ENCODE measurements around the gene CARNS1. TPM values are rescaled to one million over a fixed set of nuclear protein-coding genes. Genes with fewer than 3 reads are reported as not detected.

CARNS1 gene
- total and polyA plus RNA-seq, 12 donors, result 0.10 to 0.80 (median 0.35) TPM; not detected in 1

DNA sequence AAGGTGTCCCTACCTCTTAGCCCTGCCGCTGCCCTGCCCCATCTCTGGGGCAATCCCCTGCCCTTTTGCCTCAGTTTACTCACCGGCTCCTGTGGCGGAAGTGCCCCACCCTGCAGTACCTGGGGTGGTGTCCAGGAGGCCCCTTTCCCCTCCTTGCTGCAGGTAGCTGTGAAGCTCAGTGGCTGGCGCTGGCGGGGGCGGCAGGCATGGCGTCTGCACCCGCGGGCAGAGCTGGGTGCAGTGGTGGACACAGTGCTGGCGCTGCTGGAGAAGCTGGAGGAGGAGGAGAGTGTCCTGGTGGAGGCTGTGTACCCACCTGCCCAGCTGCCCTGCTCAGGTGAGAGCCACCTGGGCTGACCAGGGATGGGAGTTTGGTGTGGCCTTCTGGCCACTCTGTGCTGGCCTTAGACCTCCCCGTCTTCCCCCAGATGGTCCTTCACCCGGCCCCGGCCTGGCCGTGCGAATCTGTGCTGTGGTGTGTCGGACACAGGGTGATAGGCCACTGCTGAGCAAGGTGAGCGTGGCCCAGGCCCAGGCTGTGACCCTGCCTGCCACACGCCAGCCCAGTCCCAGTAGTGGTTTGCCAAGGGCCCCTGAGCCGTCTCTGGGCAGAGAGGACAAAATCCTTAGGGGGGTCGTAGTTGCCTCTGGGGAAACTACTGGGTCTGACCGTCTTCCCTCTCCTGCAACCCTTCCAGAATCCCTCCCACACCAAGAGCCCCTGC is 4.0 kb downstream of the CARNS1 start:
- Histone ChIP-seq H3K4me1 (replicated peaks in 1 of 2) (peaks cover 10 to 12% of the 10 kb centered on the region in 2 donors), H3K27me3 (peaks cover 3% of the 10 kb centered on the region), H3K36me3 (replicated peaks in 1 of 2) (no peaks in the 10 kb centered on the region), H3K9me3 (replicated peaks in 1 of 3) (no peaks in the 10 kb centered on the region), H3K27ac (no peak overlapping the region), H3K4me3 (no peak overlapping the region)
- WGBS, 4 donors, result 87 to 93% (median 92%) methylated on average over 6 to 21 of the region's 21 CpGs
- DNase-seq, result no peak
- intact Hi-C loops (cut with DNase I), result no loop called here
- TF ChIP-seq, protein P1, sequence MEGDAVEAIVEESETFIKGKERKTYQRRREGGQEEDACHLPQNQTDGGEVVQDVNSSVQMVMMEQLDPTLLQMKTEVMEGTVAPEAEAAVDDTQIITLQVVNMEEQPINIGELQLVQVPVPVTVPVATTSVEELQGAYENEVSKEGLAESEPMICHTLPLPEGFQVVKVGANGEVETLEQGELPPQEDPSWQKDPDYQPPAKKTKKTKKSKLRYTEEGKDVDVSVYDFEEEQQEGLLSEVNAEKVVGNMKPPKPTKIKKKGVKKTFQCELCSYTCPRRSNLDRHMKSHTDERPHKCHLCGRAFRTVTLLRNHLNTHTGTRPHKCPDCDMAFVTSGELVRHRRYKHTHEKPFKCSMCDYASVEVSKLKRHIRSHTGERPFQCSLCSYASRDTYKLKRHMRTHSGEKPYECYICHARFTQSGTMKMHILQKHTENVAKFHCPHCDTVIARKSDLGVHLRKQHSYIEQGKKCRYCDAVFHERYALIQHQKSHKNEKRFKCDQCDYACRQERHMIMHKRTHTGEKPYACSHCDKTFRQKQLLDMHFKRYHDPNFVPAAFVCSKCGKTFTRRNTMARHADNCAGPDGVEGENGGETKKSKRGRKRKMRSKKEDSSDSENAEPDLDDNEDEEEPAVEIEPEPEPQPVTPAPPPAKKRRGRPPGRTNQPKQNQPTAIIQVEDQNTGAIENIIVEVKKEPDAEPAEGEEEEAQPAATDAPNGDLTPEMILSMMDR (IDR thresholded peaks at IDR 0.05), result no peak
- TF ChIP-seq POLR2A (IDR thresholded peaks at IDR 0.05), result no peak

DNA sequence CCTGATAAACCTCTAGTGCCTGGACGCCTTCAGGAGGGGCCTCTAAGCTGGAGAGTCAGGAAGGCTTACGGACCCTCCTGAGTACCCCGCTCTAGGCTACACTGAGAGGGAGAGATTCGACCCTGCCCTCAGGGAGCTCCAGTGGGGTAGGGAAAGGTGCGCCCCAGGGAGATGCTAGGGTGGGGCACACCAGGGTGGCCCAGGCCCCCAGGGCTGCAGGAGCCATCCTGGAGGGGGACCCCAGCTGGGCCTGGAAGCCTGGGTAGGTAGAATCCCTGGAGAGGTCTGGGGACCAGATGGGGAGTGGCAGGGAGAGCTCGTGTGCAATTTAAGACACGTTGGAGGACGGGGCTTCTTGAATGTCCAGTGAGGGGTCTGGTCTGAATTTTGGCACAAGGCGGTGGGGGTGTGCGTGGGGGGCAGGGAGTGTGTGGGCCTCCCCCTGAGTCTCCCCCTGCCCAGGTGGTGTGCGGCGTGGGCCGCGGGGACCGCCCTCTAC is 4.7 kb downstream of the CARNS1 start:
- peak overlapping the region in 2 of 4 donors; percentile 7 to 81 for H3K4me3 ChIP-seq
- H3K9me3 ChIP-seq (replicated peaks in 1 of 3), result no peaks in the 10 kb centered on the region
- no peak for DNase-seq
- H3K36me3 ChIP-seq (replicated peaks in 1 of 2), result no peaks in the 10 kb centered on the region
- H3K4me1 ChIP-seq (replicated peaks in 1 of 2), result peaks cover 8 to 9% of the 10 kb centered on the region in 2 donors
- 20 to 60% (median 46%) methylated on average over 2 to 15 of the region's 15 CpGs for WGBS, 4 donors
- peak overlapping the region in 4 of 5 donors; percentile 75 to 98 (median 87) for H3K27ac ChIP-seq
- H3K27me3 ChIP-seq, result no peaks in the 10 kb centered on the region
- TF ChIP-seq, protein P1 (IDR thresholded peaks at IDR 0.05), result no peak
- intact Hi-C loops (cut with DNase I), result no loop called here

DNA sequence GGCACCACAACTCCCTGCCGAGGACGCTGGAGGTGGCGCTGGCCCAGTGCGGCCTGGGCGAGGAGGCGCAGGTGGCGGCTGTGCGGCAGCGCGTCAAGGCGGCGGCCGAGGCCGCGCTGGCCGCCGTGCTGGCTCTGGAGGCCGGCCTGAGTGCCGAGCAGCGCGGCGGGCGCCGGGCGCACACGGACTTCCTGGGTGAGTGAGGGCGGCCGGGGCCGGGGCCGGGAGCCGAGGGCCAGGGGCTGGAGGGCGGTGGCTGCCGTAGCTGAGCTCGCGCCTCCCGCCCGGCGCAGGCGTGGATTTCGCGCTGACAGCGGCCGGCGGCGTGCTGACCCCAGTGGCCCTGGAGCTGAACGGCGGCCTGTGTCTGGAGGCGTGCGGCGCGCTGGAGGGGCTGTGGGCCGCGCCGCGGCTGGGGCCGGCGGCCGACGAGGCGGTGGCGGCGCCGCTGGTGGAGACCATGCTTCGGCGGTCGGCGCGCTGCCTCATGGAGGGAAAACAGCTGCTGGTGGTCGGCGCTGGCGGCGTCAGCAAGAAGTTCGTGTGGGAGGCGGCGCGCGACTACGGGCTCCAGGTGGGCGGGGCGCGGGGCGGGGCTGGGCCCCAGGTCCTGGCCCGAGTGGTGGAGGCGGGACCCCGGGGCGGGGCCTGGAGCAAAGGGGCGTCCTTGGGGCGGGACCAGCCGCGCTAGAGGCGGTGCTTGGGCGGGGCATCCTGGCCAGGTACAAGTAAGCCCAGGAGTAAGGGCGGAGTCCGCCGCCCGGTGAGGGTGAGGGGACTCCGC is 5.4 kb downstream of the CARNS1 start:
- H3K27me3 ChIP-seq, result no peaks in the 10 kb centered on the region
- no peaks in the 10 kb centered on the region for H3K36me3 ChIP-seq (replicated peaks in 1 of 2)
- H3K27ac ChIP-seq, result peak overlapping the region; percentile 75 to 98 (median 89)
- H3K4me3 ChIP-seq, result peak overlapping the region in 3 of 4 donors; percentile 7 to 81 (median 56)
- H3K9me3 ChIP-seq (replicated peaks in 1 of 3), result no peaks in the 10 kb centered on the region
- intact Hi-C loops (cut with DNase I), result no loop called here
- DNase-seq, result peak; percentile 94 to 97 (median 96)
- WGBS, 4 donors, result 0 to 3% (median 1%) methylated on average over 5 to 97 of the region's 97 CpGs
- TF ChIP-seq, protein P1 (IDR thresholded peaks at IDR 0.05), result peak in 2 of 6 experiments; percentile 6 to 35
- TF ChIP-seq POLR2A (IDR thresholded peaks at IDR 0.05), result peak; percentile 15 to 55
- peaks cover 6 to 7% of the 10 kb centered on the region in 2 donors for H3K4me1 ChIP-seq (replicated peaks in 1 of 2)

DNA sequence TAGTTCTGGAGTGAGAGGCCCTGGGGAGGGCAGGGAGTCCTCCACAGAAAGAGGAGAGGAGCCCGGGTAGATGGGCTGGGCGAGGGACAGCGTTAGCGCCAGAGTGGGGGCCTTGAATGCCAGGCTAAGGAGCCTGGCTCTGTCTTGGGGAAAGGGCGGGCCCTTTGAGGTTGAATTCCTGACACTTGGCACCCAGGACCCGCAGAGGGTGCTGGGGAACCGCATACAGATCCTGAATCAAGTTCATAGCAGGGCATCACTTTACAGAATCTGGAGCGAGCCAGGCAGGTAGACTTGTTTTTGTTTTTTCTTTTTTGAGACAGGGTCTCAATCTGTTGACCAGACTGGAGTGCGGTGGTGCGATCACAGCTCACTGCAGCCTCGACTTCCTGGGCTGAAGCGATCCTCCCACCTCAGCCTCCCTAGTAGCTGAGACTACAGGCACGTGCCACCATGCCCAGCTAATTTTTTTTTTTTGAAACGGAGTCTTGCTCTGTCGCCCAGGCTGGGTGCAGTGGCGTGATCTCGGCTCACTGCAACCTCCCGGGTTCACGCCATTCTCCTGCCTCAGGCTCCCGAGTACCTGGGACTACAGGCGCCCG is 6.1 kb downstream of the CARNS1 start:
- intact Hi-C loops (cut with DNase I), result no loop called here
- H3K36me3 ChIP-seq (replicated peaks in 1 of 2), result no peaks in the 10 kb centered on the region
- TF ChIP-seq POLR2A (IDR thresholded peaks at IDR 0.05), result no peak
- TF ChIP-seq, protein P1 (IDR thresholded peaks at IDR 0.05), result no peak

More for the DNA sequence above, 6.1 kb downstream of the CARNS1 start:
- no peak for DNase-seq
- WGBS, 4 donors, result 61 to 75% (median 70%) methylated on average over 17 to 22 of the region's 22 CpGs
- peaks cover 6 to 7% of the 10 kb centered on the region in 2 donors for H3K4me1 ChIP-seq (replicated peaks in 1 of 2)
- H3K9me3 ChIP-seq (replicated peaks in 1 of 3), result no peaks in the 10 kb centered on the region
- H3K27ac ChIP-seq, result peak overlapping the region in 3 of 5 donors; percentile 75 to 98 (median 89)
- peak overlapping the region in 1 of 4 donors; percentile 81 for H3K4me3 ChIP-seq
- H3K27me3 ChIP-seq, result no peaks in the 10 kb centered on the region
